Left hindlimb (tissue), 1 donor: Measurements from ENCODE around the gene EFCAB8.
"Not testable (repeated sequence)": the region's sequence is repeated elsewhere in the genome, so short reads cannot be mapped to it uniquely, and the experiment has no call there.

Experiments used
- DNase-seq: peaks from one replicate; pipeline ENCODE4 v3.0.0-alpha.2; 2018

Gene EFCAB8

DNA sequence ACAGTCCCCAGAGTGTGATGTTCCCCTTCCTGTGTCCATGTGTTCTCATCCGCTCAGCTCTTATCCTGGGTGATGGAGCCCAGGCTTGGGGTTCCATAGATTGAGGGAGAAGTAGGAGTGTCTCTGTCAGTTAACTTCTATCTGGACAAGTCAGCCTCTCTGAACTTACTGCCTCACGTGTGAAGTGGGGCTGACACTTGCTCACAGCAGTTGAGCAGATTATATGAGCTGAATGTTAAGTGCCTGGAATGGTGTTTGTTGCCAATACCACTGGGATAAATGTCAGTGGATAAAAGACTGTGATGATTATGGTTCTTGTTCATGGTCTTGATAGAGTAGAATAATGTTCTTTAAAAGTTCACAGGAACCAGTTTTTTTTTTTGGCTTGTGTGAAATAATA, 17.1 kb upstream of the EFCAB8 start:
- DNase-seq, result no peak

DNA sequence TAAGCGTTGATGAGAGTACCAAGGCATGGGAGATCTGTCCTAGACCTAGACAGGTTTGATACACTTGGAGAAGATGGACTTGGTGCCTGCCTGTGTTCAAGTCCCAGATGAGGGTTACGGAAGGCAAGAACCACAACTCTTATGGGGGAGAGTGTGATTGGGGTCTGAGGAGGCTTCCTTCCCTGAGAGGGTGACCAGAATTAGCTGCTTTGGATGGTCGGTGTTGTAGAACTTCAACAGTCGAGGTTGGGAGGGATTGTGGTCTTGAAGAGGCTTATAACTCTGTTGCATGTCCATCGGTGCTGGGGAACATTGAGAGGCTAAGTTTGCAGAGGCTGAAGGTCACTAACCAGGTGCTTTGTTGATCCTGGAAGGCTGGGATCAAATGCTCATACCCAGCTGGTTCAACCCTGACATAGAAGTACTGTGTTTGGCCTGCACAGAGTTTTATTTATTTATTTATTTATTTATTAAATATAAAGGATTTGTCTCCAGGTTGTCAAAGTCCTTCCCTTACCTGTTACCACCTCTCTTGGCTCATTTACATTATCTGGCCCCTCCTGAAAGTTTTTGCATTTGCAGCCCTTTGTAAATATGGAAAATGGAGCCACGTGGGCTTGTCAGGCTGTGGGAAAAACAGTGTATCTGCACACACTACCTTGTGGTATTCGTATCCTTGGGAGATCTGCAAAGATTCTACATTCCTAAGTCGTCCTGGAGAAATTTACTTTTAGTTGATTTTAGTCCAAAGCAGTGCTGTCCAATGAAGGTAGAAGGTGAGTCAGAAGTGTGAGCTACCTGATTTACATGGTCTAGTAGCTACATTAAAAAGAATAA, 15.8 kb upstream of the EFCAB8 start:
- no peak for DNase-seq

DNA sequence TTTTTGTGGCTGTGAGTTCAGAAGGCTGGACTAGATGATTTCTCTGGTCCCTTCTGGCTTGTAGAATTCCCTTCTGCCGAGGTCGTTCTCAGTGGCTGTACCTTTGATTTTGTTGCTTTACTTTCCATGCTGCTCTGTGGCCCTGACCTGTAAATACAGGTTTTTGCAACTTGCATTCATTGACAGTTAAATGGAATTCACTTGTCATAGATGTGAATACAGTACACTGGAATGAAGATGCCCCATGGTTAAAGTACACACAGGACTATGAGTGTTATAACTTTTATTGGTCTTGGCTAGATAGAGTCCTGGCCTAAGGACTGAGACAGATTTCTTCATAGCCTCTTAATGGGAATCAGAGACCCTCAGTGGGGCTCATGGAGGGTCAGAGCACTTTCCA, 12.9 kb upstream of the EFCAB8 start:
- no peak for DNase-seq

DNA sequence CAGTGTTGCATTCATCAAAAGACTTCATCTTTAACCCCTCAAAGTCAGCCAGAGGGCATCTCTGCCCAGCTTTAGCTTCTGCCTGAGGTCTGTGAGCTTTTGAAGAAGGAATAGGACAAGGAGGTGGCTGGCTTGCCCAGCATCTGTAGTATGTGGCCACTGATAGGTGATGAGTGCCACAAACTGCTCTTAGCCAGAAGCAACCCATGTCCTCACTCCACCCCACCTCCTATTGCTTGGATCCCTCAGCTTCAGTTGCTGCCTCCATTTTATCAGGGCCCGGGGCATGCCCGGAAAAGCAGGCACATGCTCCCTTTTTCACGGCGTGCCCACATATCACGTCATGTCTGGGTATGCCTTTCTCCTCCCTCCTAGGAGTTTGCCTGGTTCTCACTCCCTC, 11.9 kb upstream of the EFCAB8 start:
- DNase-seq, result no peak

- DNase-seq, result no peak
These were observed 10.8 kb upstream of the EFCAB8 start for GRCh38 chr20:32847964-32848363.

DNA sequence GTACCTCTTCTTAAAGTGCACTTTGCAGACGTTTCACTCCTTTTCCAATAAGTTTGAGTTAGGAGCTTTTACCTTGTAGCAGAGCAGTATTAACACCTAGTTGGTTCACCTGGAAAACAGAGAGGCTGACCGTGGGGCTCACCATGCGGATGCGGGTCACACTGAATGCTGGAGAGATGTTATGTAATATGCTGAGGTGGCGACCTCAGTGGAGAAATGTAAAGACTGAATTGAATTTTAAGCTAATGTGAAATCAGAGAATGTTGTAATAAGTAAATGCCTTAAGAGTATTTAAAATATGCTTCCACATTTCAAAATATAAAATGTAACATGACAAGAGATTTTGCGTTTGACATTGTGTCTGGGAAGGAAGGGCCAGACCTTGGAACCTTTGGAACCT, 9.9 kb upstream of the EFCAB8 start:
- DNase-seq, result no peak

GRCh38 chr20:32849577-32849976, 9.1 kb upstream of the EFCAB8 start:
- no peak for DNase-seq

GRCh38 chr20:32855387-32855786, 3.3 kb upstream of the EFCAB8 start:
- no peak for DNase-seq

- no peak for DNase-seq
These were observed 534 bp upstream of the EFCAB8 start for GRCh38 chr20:32858189-32858588.

- DNase-seq, result no peak
These were observed 2.7 kb downstream of the EFCAB8 start for GRCh38 chr20:32861446-32861845.

DNA sequence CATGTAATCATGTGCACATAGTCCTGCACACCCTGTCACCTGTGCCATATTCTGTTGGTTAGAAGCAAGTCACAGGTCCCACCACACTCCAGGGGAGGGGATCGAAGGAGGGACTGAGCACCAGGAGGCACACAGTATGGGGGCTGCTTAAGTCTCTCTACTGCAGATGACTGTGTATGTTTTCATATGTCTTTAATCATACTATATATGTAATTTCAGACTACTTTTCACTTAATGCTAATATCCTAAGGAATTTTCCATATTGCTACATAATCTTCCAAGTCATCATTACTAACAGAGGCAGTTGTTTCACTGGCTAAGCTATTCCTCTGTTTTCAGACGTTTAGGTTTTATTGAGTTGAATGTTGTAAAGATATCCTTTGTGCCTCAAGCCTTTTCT, 10.8 kb downstream of the EFCAB8 start:
- no peak for DNase-seq

GRCh38 chr20:32870526-32870925, 11.8 kb downstream of the EFCAB8 start:
- not testable (repeated sequence) for DNase-seq

DNA sequence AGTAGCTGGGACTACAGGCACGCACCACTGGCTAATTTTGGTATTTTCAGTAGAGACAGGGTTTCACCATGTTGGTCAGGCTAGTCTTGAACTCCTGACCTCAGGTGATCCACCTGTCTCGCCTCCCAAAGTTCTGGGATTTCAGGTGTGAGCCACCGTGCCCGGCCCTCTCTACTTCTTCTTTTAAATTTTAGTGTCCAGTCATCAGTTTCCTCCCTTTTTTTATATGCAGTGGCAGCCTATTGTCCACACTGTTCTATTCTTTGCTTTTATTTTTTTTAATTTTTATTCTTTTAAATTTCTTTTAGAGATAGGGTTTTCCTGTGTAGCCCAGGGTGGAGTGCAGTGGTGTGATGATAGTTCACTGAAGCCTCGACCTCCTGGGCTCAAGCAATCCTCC, 12.3 kb downstream of the EFCAB8 start:
- DNase-seq, result no peak

DNA sequence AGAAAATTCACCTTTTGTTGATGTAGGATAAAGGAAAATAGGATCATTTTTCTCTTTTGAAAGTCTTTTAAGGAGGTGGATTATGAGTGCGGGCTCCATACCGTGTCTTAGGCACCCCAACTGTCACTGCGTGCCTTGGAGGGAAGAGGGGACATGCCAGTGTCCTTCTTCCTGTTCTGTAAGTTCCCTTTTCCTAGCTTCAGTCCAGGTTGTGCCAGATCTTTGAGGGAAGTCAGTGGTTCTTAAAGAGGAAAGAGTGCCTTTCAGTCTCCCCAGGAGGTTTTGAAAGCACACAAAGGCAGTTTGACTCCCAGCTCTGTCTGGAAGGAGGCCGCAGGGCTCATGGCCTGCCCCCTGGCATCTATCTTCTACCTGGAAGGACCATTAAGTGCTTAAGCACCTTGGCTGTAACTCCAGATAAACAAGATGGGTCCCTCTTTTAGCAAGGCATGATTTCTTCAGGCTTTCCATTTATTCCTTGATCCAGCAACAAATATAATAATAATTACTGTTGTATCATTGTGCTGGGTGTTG, 13.0 kb downstream of the EFCAB8 start:
- DNase-seq, result no peak

- DNase-seq, result no peak
These were observed 13.5 kb downstream of the EFCAB8 start for GRCh38 chr20:32872266-32872665.

DNA sequence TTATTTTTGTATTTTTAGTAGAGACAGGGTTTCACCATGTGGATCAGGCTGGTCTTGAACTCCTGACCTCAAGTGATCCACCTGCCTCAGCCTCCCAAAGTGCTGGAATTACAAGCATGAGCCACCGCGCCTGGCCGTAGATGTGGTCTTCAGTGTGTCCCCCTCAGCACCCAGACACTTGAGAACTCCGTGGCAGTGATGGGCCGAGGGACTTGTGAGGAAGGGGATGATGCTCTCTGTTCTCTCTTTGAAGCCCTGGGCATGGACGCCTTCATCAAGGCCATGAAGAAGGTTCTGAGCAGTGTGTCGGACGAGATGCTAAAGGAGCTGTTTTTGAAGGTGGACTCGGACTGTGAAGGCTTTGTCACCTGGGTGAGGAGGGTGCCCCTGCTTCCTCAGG, 16.9 kb downstream of the EFCAB8 start:
- DNase-seq, result no peak

DNA sequence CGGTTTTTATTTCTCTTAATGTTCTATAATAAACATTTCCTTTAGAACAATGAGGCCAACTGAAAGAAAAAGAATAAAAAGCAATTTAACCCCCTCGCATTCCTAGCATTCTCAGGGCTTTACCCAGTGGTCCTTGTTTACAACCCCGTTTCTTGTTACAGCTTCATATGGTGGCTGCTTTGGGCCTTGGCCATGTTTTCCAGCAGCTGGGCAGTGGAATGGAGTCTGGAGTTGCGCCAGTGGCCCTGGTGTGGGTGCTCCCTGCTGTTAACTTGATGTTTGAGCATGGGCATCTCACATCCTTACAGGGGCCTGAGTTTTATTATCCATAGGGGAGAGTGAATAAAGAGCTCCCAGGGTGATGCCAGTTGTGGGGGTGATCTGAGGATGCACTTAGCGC, 18.8 kb downstream of the EFCAB8 start:
- peak; percentile 56 for DNase-seq

- no peak for DNase-seq
These were observed 20.1 kb downstream of the EFCAB8 start for GRCh38 chr20:32878820-32879219.

DNA sequence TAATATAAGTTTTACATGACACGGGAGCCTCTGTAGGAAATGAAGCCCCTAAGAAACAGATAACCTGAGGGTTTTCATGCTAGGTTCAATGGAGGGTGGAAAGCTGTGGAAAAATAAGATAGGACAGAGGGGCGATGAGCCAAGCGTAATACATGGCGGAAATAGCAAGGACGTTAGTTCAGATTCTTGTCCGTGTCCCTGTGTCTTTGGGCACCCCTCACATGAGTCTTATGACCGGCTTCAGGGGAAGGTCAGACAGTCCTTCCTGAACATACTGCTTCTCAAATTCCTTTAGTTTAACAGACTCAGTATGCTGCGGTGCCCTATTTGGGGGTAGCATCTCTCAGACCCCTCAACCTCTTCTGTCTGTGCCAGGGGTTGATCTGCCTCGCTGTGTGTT, 20.8 kb downstream of the EFCAB8 start:
- DNase-seq, result no peak

GRCh38 chr20:32880635-32881034, 21.9 kb downstream of the EFCAB8 start:
- no peak for DNase-seq

- DNase-seq, result no peak
These were observed 24.4 kb downstream of the EFCAB8 start for GRCh38 chr20:32883081-32883480.

GRCh38 chr20:32885185-32885584, 26.5 kb downstream of the EFCAB8 start:
- DNase-seq, result no peak

DNA sequence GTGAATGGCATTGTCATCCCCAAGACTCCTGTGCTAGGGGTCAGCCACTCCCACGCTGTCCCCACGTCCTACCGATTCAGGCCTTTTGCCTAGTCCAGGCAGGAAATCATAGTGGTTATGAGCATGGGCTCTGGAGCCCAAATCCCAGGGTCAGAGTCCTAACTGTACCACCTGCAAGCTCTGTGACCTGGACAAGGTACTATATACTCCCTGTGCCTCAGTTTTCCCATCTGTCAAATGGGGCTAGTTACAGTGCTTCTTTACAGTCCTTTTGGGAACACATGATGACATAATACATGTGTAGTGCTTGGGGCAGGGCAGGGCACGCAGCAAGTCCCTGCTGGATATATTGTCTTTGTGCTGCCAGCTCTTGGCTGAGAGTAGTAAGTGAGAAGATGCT, 27.2 kb downstream of the EFCAB8 start:
- no peak for DNase-seq

DNA sequence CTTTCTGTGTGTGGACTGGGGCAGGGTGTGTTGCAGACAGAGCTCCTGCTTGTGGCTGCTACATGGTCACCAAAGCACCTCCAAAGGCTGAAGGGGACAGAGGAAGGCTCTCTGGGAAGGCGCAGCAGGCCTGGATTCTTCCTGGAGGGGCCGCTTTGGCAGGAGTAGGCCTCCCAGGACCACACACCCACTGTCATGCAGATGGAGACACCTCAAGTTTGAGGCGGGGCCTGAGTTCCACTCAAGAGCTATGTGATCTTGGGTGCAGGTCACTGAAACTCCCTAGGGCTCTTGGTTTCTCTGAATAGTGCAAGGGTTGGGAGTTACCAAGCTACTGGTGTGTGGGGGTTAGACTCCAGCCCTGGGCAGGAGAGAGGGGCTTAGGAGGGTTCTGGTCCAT, 27.9 kb downstream of the EFCAB8 start:
- DNase-seq, result no peak

DNA sequence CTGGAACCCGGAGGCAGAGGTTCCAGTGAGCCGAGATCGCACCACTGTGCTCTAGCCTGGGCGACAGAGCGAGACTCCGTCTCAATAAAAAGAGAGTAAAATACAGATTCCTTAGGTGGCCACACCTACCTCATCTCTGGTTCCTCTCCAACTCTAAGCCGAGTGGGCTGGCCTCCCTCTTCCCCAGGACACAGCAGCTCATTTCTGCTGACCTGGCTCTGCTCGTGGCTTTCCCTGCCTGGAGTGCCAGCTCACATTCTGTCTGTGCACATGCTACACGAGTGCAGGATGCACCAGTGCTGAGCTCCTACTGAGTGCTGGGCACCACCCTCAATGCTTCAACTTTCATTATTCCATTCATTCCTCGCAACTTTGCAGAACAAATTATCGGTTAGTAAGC, 28.8 kb downstream of the EFCAB8 start:
- DNase-seq, result no peak
